Measurements from ENCODE around the gene PRKACA.
"Not testable (repeated sequence)": the region's sequence is repeated elsewhere in the genome, so short reads cannot be mapped to it uniquely, and the experiment has no call there.

The PRKACA gene

DNA sequence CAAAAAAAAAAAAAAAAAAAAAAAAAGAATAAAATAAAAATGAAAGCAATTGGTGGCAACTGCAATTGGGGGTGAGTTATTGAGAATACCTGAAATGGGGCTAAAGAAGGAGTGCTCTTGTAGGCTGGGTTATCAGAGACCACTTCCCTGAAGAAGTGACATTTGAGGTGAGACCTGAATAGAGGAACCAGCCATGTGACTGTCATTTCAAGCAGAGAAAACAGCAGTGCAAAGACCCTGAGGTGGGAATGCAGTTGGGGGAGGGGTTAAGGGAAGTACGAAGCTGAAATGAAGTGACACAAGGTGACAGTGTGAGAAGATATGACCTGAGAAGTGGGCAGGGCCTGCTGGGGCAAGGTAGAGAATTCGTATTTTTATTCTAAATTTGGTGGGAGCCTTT lies 51.4 kb downstream of the PRKACA start:
- no peak for DNase-seq (ENCODE audit: low spot score)

GRCh38 chr19:14063105-14063504 lies 54.5 kb downstream of the PRKACA start:
- DNase-seq (ENCODE audit: low spot score), result no peak

DNA sequence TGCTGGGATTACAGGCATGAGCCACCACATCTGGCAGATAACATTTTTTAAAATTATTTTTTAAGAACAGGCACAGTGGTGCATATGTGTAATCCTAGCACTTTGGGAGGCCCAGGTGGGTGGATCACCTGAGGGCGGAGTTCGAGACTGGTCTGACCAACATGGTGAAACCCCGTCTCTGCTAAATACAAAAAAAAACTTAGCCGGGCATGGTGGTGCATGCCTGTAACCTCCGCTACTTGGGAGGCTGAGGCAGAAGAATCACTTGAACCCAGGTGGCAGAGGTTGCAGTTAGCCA lies 55.1 kb downstream of the PRKACA start:
- DNase-seq (ENCODE audit: low spot score), result no peak

DNA sequence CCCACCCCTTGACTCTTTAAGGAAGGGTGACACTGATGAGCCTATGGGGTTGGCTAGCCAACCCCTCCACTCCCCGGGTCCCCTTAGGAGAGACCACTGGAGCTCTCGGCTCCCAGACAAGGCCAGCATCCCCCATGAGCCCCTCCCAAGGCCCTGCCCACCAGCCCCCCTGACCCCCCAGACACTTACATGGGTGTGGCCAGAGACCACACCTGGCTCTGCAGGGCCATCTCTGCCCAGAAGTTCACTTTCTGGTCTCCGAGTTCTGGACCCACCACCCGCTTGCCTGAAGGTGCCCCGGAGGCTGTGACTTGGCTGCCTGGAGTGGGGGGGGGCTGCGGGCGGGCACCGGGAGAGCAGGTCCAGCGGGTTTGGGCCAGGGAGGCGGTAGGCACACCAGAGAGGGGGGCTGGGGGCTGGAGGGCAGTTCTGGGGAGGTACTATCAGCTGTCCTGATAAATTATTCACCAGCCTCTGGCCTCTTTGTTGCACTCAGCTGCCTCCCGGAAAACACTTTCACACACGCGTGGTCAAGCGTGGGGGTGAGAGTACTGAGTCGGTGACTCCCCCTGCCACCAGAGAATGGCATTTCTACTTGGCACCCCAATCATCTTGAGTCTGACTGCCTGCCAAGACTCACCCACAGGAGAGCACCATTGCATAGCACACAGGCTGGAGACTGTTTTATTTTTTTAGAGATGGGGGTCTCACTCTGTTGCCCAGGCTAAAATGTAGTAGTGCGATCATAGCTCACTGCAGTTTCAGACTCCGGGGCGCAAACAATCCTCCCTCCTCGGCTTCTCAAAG lies 55.6 kb downstream of the PRKACA start, which contains the start of gene PALM3:
TSS of gene PALM3 (minus strand) at position 326 of the 807 bp plus-strand sequence. CDS start at position 230, 96 bp downstream.
- DNase-seq (ENCODE audit: low spot score), result no peak

- DNase-seq (ENCODE audit: low spot score), result no peak
Measured at GRCh38 chr19:14061081-14061749, 56.3 kb downstream of the PRKACA start.

DNA sequence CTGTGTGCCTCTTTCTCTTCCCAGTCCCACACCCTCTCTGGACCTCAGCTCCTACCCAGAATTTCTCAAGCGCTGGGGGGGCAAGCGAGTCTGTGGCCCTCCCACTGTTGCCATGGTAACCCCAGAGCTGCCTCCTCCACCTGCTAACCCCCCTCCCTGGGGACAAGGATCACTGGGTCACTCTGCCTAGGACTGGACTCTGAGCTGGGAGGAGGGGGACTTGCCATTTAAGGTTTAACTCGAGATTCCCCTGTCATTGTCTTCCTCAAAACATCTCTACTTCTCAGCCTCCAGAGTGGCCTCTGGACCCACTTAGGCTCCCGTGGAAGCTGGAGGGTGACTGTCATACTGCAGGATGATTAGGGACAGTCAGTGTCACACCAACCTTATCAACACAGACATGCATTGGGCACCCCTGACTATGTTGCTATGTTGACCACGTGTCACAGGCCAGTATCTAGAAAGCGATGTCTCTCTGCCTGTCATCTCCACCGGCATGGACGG lies 57.9 kb downstream of the PRKACA start:
- no peak for DNase-seq (ENCODE audit: low spot score)

DNA sequence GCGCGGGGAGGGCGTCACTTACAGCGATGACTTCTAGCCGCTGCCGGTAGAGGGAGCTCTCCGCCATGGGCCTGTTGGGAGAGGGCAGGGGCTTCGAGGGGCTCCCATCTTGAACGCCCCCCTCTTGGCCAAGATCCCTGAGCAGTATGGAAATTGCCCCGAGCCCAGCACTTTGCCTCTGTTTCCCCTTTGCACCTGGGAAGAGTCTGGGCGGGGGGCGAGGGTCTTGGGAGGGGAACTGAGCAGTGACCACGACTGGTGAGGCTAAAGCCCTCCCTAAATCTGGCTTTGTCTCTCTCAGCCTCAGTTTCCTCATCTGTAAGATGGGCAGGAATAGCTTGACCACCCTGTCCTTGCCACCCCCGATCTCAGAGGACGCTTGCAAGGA lies 58.5 kb downstream of the PRKACA start:
- DNase-seq (ENCODE audit: low spot score), result no peak

- DNase-seq (ENCODE audit: low spot score), result no peak
Measured at GRCh38 chr19:14058182-14059092, 59.1 kb downstream of the PRKACA start.

- no peak for DNase-seq (ENCODE audit: low spot score)
Measured at GRCh38 chr19:14056741-14057356, 60.7 kb downstream of the PRKACA start.

DNA sequence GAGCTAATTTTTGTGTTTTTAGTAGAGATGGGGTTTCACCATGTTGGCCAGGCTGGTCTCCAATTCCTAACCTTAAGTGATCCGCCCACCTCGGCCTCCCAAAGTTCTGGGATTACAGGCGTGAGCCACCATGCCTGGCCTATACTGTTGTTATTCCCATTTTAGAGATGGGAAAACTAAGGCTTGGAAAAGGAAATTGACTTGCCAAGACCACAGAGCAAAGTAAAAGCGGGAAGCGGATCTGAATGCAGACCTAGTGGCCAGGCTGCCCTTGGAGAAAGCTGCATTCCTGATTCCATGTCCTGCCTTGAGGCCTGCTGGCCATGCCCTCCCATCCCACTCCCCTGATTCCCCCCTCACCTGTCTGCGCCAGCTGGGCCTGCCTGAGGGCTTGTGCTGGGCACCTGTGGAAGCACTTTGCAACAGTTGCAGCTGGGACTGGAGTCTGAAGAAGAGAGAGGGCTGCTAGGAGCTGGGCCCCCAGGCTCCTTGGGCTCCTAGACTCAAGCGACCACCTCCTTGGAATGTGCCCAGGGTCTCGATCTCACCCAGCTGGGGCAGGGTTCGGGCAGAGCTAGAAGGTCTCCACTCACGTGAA lies 61.4 kb downstream of the PRKACA start:
- no peak for DNase-seq (ENCODE audit: low spot score)

DNA sequence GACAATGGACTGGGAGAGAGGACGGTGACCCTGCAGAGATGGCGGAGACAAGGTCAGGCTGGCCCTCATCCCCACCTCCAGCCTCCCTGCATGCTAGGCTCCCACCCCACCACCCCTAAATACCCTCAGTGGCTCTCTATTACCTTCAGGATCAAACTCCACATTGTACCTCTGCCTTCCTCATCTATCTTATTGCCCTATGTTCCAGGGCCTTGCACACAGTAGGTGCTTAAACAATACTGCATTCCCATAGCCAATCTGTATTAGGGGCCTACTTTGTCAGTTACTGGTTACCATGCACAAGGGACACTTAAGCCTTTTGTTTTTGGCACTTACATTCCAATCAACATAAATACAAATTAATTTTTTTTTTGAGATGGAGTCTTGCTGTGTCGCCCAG lies 62.2 kb downstream of the PRKACA start:
- DNase-seq (ENCODE audit: low spot score), result no peak

- no peak for DNase-seq (ENCODE audit: low spot score)
Measured at GRCh38 chr19:14054721-14055120, 62.8 kb downstream of the PRKACA start.

GRCh38 chr19:14054099-14054498 lies 63.5 kb downstream of the PRKACA start:
- DNase-seq (ENCODE audit: low spot score), result no peak

DNA sequence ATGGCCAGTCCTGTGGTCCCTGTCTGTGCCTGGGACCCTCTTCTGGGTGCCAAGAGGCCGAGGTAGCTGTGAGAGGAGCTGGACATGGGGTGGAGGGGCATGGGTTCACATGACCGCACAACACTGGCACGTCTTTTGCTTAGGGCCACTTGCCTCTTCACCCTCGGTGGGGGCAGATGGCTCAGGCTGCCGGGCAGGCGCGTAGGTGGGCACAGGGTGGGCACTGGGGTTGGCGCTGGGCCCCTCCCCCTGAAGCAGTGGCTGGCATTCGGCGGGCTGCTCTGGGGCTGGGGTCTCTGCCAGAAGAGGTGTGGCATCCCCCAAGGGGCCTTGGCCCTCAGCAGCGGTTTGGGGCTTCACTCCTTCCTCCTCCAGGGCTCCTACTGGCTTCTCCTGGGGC lies 64.1 kb downstream of the PRKACA start:
- DNase-seq (ENCODE audit: low spot score), result no peak

- DNase-seq (ENCODE audit: low spot score), result no peak
Measured at GRCh38 chr19:14053032-14053431, 64.5 kb downstream of the PRKACA start.

DNA sequence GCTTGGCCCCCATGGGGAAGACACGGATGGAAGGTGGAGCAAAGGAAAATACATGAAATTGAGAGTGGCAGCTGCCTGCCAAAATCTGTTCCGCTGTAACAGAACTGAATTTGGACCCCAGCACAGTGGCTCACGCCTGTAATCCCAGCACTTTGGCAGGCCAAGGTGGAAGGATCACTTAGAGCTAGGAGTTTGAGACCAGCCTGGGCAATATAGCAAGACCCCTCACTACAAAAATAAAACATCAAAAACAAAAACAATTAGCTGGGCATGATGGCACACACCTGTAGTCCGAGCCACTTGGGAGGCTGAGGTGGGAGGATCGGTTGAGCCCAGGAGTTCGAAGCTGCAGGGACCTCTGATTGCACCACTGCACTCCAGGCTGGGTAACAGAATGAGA lies 65.1 kb downstream of the PRKACA start:
- DNase-seq (ENCODE audit: low spot score), result no peak

DNA sequence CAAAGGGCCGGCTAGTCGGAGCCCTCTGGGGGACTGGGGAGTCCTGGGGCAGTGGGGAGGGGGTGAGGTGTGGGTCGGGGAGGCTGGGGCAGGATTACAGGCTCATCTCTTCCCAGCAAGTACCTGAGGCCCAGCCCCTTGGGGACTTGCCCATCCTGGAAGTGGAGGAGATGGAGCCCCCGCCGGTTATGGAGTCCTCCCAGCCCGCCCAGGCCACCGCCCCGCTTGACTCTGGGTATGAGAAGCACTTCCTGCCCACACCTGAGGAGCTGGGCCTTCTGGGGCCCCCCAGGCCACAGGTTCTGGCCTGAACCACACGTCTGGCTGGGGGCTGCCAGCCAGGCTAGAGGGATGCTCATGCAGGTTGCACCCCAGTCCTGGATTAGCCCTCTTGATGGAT lies 65.6 kb downstream of the PRKACA start:
- no peak for DNase-seq (ENCODE audit: low spot score)

DNA sequence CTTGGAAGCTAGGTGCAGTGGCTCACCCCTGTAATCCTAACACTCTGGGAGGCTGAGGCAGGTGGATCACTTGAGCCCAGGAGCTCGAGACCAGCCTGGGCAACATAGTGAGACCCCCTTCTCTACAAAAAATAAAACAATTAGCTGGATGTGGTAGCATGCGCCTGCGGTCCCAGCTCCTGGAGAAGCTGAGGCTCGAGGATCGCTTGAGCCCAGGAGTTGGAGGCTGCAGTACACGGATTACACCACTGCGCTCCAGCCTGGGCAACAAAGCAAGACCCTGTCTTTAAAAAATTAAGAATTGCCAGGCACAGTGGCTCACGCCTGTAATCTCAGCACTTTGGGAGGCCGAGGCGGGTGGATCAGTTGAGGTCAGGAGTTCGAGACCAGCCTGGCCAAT lies 66.6 kb downstream of the PRKACA start:
- not testable (repeated sequence) for DNase-seq (ENCODE audit: low spot score)

DNA sequence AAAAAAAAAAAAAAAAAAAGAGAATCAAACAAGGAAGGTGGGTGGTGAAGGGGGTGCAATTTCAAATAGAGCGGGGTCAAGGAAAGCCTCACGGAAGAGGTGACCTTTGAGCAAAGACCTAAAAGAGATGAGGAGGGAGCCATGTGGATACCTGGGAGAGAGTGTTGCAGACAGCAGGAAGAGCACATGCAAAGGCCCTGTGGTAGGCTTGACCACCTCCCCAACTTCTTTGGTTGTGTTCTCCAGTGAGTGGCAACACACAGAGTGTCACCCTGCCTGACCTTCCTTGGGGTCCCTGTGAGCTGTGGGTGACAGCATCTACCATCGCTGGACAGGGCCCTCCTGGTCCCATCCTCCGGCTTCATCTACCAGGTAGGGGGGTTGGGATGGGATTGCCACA lies 67.0 kb downstream of the PRKACA start:
- DNase-seq (ENCODE audit: low spot score), result no peak

- DNase-seq (ENCODE audit: low spot score), result peak; percentile 68
Measured at GRCh38 chr19:14048443-14049153, 69.0 kb downstream of the PRKACA start.

- not testable (repeated sequence) for DNase-seq (ENCODE audit: low spot score)
Measured at GRCh38 chr19:14047866-14048265, 69.7 kb downstream of the PRKACA start.

Measured in ecto neural progenitor cell (in vitro differentiated cells).